Measurements from ENCODE around the gene AFG1L.
"Not testable (repeated sequence)": the region's sequence is repeated elsewhere in the genome, so short reads cannot be mapped to it uniquely, and the experiment has no call there.

DNA sequence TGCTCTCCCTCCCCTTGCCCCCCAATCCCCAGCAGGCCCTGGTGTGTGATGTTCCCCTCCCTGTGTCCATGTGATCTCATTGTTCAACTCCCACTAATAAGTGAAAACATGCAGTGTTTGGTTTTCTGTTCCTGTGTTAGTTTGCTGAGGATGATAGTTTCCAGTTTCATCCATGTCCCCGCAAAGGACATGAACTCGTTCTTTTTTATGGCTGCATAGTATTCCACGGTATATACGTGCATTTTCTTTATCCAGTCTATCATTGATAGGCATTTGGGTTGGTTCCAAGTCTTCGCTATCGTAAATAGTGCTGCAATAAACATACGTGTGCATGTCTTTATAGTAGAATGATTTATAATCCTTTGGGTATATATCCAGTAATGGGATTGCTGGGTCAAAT lies 49.8 kb upstream of the AFG1L start:
- TF ChIP-seq POLR2AphosphoS5, POLR2A (IDR thresholded peaks at IDR 0.05): not testable (repeated sequence)
- TF ChIP-seq, protein P1, sequence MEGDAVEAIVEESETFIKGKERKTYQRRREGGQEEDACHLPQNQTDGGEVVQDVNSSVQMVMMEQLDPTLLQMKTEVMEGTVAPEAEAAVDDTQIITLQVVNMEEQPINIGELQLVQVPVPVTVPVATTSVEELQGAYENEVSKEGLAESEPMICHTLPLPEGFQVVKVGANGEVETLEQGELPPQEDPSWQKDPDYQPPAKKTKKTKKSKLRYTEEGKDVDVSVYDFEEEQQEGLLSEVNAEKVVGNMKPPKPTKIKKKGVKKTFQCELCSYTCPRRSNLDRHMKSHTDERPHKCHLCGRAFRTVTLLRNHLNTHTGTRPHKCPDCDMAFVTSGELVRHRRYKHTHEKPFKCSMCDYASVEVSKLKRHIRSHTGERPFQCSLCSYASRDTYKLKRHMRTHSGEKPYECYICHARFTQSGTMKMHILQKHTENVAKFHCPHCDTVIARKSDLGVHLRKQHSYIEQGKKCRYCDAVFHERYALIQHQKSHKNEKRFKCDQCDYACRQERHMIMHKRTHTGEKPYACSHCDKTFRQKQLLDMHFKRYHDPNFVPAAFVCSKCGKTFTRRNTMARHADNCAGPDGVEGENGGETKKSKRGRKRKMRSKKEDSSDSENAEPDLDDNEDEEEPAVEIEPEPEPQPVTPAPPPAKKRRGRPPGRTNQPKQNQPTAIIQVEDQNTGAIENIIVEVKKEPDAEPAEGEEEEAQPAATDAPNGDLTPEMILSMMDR (IDR thresholded peaks at IDR 0.05) = not testable (repeated sequence)

All from prostate gland (tissue), 2 donors.